ENCODE results near the gene LILRB3.
"Not testable (repeated sequence)": the region's sequence is repeated elsewhere in the genome, so short reads cannot be mapped to it uniquely, and the experiment has no call there.

LILRB3 gene

GRCh38 chr19:54209058-54209810 lies 13.6 kb downstream of the LILRB3 start:
- no peak for TF ChIP-seq CTCF (IDR thresholded peaks at IDR 0.05; ENCODE audit: low read depth, low read length)
- DNase-seq (ENCODE audit: low read depth in 2 of 2), result peak in 1 of 2 donors; percentile 23
- no peak overlapping the region for H3K4me3 ChIP-seq (replicated peaks in 1 of 2; ENCODE audit: low read depth in 2 of 2, low read length in 2 of 2)

- no peak for DNase-seq (ENCODE audit: low read depth in 2 of 2)
- no peak overlapping the region for H3K4me3 ChIP-seq (replicated peaks in 1 of 2; ENCODE audit: low read depth in 2 of 2, low read length in 2 of 2)
- no peak for TF ChIP-seq CTCF (IDR thresholded peaks at IDR 0.05; ENCODE audit: low read depth, low read length)
Measured at GRCh38 chr19:54208784-54209057, 14.1 kb downstream of the LILRB3 start.

- no peak overlapping the region for H3K4me3 ChIP-seq (replicated peaks in 1 of 2; ENCODE audit: low read depth in 2 of 2, low read length in 2 of 2)
- TF ChIP-seq CTCF (IDR thresholded peaks at IDR 0.05; ENCODE audit: low read depth, low read length), result no peak
- DNase-seq (ENCODE audit: low read depth in 2 of 2), result peak; percentile 94 to 100
Measured at GRCh38 chr19:54207983-54208783, 14.6 kb downstream of the LILRB3 start.

GRCh38 chr19:54207676-54207982 lies 15.2 kb downstream of the LILRB3 start:
- H3K4me3 ChIP-seq (replicated peaks in 1 of 2; ENCODE audit: low read depth in 2 of 2, low read length in 2 of 2), result no peak overlapping the region
- no peak for DNase-seq (ENCODE audit: low read depth in 2 of 2)
- TF ChIP-seq CTCF (IDR thresholded peaks at IDR 0.05; ENCODE audit: low read depth, low read length), result no peak

- not testable (repeated sequence) for DNase-seq (ENCODE audit: low read depth in 2 of 2); H3K4me3 ChIP-seq (replicated peaks in 1 of 2; ENCODE audit: low read depth in 2 of 2, low read length in 2 of 2)
Measured at GRCh38 chr19:54207193-54207592, 15.6 kb downstream of the LILRB3 start.

GRCh38 chr19:54206831-54207177 lies 16.0 kb downstream of the LILRB3 start:
- DNase-seq (ENCODE audit: low read depth in 2 of 2), result no peak
- no peak overlapping the region for H3K4me3 ChIP-seq (replicated peaks in 1 of 2; ENCODE audit: low read depth in 2 of 2, low read length in 2 of 2)
- TF ChIP-seq CTCF (IDR thresholded peaks at IDR 0.05; ENCODE audit: low read depth, low read length), result no peak

GRCh38 chr19:54206030-54206830 lies 16.6 kb downstream of the LILRB3 start:
- DNase-seq (ENCODE audit: low read depth in 2 of 2), result no peak
- no peak for TF ChIP-seq CTCF (IDR thresholded peaks at IDR 0.05; ENCODE audit: low read depth, low read length)

More at GRCh38 chr19:54206030-54206830, 16.6 kb downstream of the LILRB3 start:
- H3K4me3 ChIP-seq (replicated peaks in 1 of 2; ENCODE audit: low read depth in 2 of 2, low read length in 2 of 2), result no peak overlapping the region

Data from cardiac fibroblast (primary cell).